IPS-18c (cell line): ENCODE results near the gene PRKCE.
"Not testable (repeated sequence)": the region's sequence is repeated elsewhere in the genome, so short reads cannot be mapped to it uniquely, and the experiment has no call there.

Experiments used
- H3K4me3 ChIP-seq: 2 replicates; pipeline ENCODE4 v1.7.0; 2013; ENCODE audit warnings: low read depth, mild to moderate bottlenecking, low read length, moderate library complexity; ENCODE audit not compliant: insufficient read depth
- H3K9me3 ChIP-seq: one replicate; pipeline ENCODE4 v1.6.1; 2013; ENCODE audit warnings: mild to moderate bottlenecking, low read length, moderate library complexity; ENCODE audit not compliant: control insufficient read depth, insufficient read depth

PRKCE gene

GRCh38 chr2:46216213-46216612, 564.7 kb downstream of the PRKCE start:
- Histone ChIP-seq H3K9me3 (no peaks in the 10 kb centered on the region), H3K4me3 (no peak overlapping the region)

- not testable (repeated sequence) for H3K4me3 ChIP-seq
Observed at GRCh38 chr2:46223514-46223913, 572.0 kb downstream of the PRKCE start.

GRCh38 chr2:46225150-46225625, 573.7 kb downstream of the PRKCE start:
- no peak overlapping the region for H3K4me3 ChIP-seq

More at GRCh38 chr2:46223514-46223913, 572.0 kb downstream of the PRKCE start:
- not testable (repeated sequence) for H3K9me3 ChIP-seq

GRCh38 chr2:46225730-46226129, 574.3 kb downstream of the PRKCE start:
- H3K4me3 ChIP-seq = no peak overlapping the region
- no peaks in the 10 kb centered on the region for H3K9me3 ChIP-seq

More at GRCh38 chr2:46225150-46225625, 573.7 kb downstream of the PRKCE start:
- no peaks in the 10 kb centered on the region for H3K9me3 ChIP-seq

GRCh38 chr2:46226620-46227019, 575.1 kb downstream of the PRKCE start:
- Histone ChIP-seq H3K4me3 (no peak overlapping the region), H3K9me3 (no peaks in the 10 kb centered on the region)

- no peaks in the 10 kb centered on the region for H3K9me3 ChIP-seq
- no peak overlapping the region for H3K4me3 ChIP-seq
Observed at GRCh38 chr2:46227022-46227421, 575.5 kb downstream of the PRKCE start.

GRCh38 chr2:46227674-46228289, 576.3 kb downstream of the PRKCE start:
- no peaks in the 10 kb centered on the region for H3K9me3 ChIP-seq
- no peak overlapping the region for H3K4me3 ChIP-seq

- no peaks in the 10 kb centered on the region for H3K9me3 ChIP-seq
- no peak overlapping the region for H3K4me3 ChIP-seq
Observed at GRCh38 chr2:46229134-46230063, 577.9 kb downstream of the PRKCE start.

GRCh38 chr2:46230115-46230571, 578.7 kb downstream of the PRKCE start:
- no peaks in the 10 kb centered on the region for H3K9me3 ChIP-seq
- H3K4me3 ChIP-seq = no peak overlapping the region

GRCh38 chr2:46230677-46231425, 579.4 kb downstream of the PRKCE start:
- H3K9me3 ChIP-seq = no peaks in the 10 kb centered on the region

GRCh38 chr2:46231721-46232120, 580.2 kb downstream of the PRKCE start:
- H3K9me3 ChIP-seq = no peaks in the 10 kb centered on the region
- H3K4me3 ChIP-seq = no peak overlapping the region

More at GRCh38 chr2:46230677-46231425, 579.4 kb downstream of the PRKCE start:
- H3K4me3 ChIP-seq = no peak overlapping the region

- Histone ChIP-seq H3K4me3 (no peak overlapping the region), H3K9me3 (no peaks in the 10 kb centered on the region)
Observed at GRCh38 chr2:46232860-46233259, 581.4 kb downstream of the PRKCE start.

- H3K4me3 ChIP-seq = no peak overlapping the region
- no peaks in the 10 kb centered on the region for H3K9me3 ChIP-seq
Observed at GRCh38 chr2:46236006-46236875, 584.8 kb downstream of the PRKCE start.

GRCh38 chr2:46236876-46237859, 585.7 kb downstream of the PRKCE start:
- Histone ChIP-seq H3K4me3 (no peak overlapping the region), H3K9me3 (no peaks in the 10 kb centered on the region)
